ENCODE data around the gene CCDC102A.
A peak's percentile ranks its signal among the peaks of the same experiment; 100 is the strongest.

The CCDC102A gene

DNA sequence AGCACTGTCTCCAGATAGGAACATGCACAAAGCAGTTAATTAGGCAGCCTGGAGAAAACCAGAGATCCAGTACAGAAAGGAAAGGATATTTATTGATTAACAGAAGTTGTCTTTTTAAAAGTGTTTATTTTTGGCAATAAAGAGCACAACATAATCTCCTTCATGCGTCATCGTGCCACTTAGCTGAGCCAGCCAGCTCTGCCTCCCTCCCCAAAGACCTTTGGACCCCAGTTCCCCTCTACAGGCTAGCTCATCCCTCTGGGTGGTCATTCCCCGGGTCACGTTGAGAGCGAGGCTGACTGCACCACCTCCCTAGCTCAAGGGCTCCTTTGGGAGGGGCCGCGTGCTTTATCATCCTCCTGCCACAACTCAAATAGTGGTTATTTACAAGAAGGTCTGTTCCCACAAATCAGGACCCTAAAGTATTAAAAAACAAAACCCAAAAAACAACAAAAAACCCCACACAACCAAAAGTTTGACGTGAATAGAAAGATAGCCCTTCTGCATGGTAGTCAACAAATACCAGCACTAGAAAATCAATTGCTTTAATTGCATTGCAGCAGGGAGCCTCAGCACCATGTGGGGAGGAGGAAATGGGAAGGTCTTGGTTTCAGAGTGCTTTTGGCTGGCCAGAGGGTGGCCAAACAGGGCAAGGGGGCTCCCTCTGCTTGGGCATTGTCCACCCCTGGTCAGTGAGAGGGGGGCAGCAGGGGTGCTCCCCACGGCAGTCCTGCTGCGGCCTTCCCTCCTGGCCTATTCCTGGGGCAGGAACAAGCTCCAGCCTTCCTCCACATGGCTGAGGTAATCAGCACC, 64.3 kb downstream of the CCDC102A start:
- Histone ChIP-seq H3K4me3 (ENCODE audit: low read depth, low read length) (no peak overlapping the region), H3K27ac (ENCODE audit: extremely low read depth, low read depth, low read length) (no peak overlapping the region), H3K9me3 (ENCODE audit: control insufficient read depth, insufficient read depth, low read depth, low read length) (no peaks in the 10 kb centered on the region), H3K36me3 (ENCODE audit: control insufficient read depth in 2 of 2, insufficient read depth in 1 of 2, low read length in 2 of 2) (peaks cover 9 to 80% of the 10 kb centered on the region in 2 experiments), H3K4me1 (ENCODE audit: control insufficient read depth, insufficient read depth, low read length) (no peaks in the 10 kb centered on the region)
- CTCF ChIA-PET, result interaction anchor here (3.8 to 4.2 kb wide), 2 partner anchors 10 to 47 kb away, joined by 20 to 24 read pairs; partner anchors contain the start of gene POLR2C
- TF ChIP-seq ZIC2 (tag by site-specific recombination; IDR thresholded peaks at IDR 0.05) (peak; percentile 61), PRDM6 (tag by site-specific recombination; IDR thresholded peaks at IDR 0.05) (peak; percentile 13; the same call in 1 of the 2 replicates), KLF17 (tag by site-specific recombination; IDR thresholded peaks at IDR 0.05) (no peak)
- POLR2A ChIA-PET, result interaction anchor here (1.7 to 2.5 kb wide), 2 partner anchors 10 to 25 kb away, joined by 5 to 16 read pairs; partner anchors contain the start of genes CIAPIN1, COQ9 and POLR2C

DNA sequence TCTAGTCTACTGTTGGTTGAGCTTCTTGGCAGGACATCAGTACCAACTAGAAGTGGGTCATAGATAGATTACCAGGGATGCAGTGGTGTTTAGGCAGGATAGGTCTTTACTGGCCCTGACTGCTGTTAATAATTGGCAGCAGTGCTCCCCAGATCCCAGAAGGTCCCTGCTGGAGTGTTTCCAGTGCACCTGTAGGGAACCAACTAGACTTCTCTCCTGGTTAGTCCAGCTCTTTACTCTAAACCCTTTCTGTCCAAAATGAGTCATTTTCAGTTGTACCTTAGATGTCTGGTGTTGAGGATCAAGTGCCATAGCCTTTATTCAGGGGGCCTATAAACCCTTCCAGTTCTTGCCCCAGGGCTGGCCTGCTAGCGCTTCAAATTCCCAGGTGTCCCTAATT, 65.2 kb downstream of the CCDC102A start:
- ChIA-PET POLR2A (interaction anchor here (2.5 kb wide), 1 partner anchor 9 kb away, joined by 16 read pairs; the partner anchor contains the start of gene POLR2C), CTCF (no interaction called here)
- TF ChIP-seq KLF16 (tag by site-specific recombination; IDR thresholded peaks at IDR 0.05), result no peak
- no peak for TF ChIP-seq REST (tag by site-specific recombination; IDR thresholded peaks at IDR 0.05)
- no peaks in the 10 kb centered on the region for H3K4me1 ChIP-seq (ENCODE audit: control insufficient read depth, insufficient read depth, low read length)
- no peak overlapping the region for H3K27ac ChIP-seq (ENCODE audit: extremely low read depth, low read depth, low read length)
- H3K4me3 ChIP-seq (ENCODE audit: low read depth, low read length), result no peak overlapping the region
- H3K9me3 ChIP-seq (ENCODE audit: control insufficient read depth, insufficient read depth, low read depth, low read length), result no peaks in the 10 kb centered on the region
- H3K36me3 ChIP-seq (ENCODE audit: control insufficient read depth in 2 of 2, insufficient read depth in 1 of 2, low read length in 2 of 2), result peaks cover 14 to 89% of the 10 kb centered on the region in 2 experiments

DNA sequence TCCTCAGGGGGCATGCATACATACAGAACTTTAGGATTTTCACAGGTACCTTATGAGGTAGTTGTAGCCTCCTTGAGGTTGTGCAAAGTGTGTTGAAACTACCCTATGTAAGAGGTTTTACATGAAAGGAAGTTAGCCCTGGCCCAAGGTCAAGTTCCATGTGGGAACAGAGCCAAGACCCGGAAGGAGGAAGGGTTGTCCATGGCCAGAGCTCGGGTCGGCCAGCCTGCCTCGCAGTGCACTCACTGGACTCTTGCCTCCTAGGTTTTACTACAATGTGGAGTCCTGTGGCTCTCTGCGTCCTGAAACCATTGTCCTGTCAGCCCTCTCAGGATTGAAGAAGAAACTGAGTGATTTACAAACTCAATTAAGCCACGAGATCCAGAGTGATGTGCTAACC, 65.7 kb downstream of the CCDC102A start:
- Histone ChIP-seq H3K36me3 (ENCODE audit: control insufficient read depth in 2 of 2, insufficient read depth in 1 of 2, low read length in 2 of 2) (peaks cover 14 to 94% of the 10 kb centered on the region in 2 experiments), H3K27ac (ENCODE audit: extremely low read depth, low read depth, low read length) (no peak overlapping the region), H3K9me3 (ENCODE audit: control insufficient read depth, insufficient read depth, low read depth, low read length) (no peaks in the 10 kb centered on the region), H3K4me3 (ENCODE audit: low read depth, low read length) (no peak overlapping the region), H3K4me1 (ENCODE audit: control insufficient read depth, insufficient read depth, low read length) (no peaks in the 10 kb centered on the region)
- CTCF ChIA-PET, result interaction anchor here (1.1 kb wide), 1 partner anchor 14 kb away, joined by 3 read pairs; no protein-coding TSS in a partner anchor
- no peak for TF ChIP-seq ZFP69B (tag by site-specific recombination; IDR thresholded peaks at IDR 0.05)
- TF ChIP-seq, protein P1, sequence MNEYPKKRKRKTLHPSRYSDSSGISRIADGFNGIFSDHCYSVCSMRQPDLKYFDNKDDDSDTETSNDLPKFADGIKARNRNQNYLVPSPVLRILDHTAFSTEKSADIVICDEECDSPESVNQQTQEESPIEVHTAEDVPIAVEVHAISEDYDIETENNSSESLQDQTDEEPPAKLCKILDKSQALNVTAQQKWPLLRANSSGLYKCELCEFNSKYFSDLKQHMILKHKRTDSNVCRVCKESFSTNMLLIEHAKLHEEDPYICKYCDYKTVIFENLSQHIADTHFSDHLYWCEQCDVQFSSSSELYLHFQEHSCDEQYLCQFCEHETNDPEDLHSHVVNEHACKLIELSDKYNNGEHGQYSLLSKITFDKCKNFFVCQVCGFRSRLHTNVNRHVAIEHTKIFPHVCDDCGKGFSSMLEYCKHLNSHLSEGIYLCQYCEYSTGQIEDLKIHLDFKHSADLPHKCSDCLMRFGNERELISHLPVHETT (tag by site-specific recombination; IDR thresholded peaks at IDR 0.05), result no peak
- no peak for TF ChIP-seq ZNF677 (tag by site-specific recombination; IDR thresholded peaks at IDR 0.05)
- no peak for TF ChIP-seq ZNF596 (tag by site-specific recombination; IDR thresholded peaks at IDR 0.05)
- POLR2A ChIA-PET, result no interaction called here

Data from HEK293 (cell line).